CD4-positive, alpha-beta memory T cell (primary cell): ENCODE data around the gene FAM90A1. TPM values are rescaled to one million over a fixed set of nuclear protein-coding genes. Genes with fewer than 3 reads are reported as not detected.
A peak's percentile ranks its signal among the peaks of the same experiment; 100 is the strongest.
"Not testable (repeated sequence)": the region's sequence is repeated elsewhere in the genome, so short reads cannot be mapped to it uniquely, and the experiment has no call there.

Experiments
- CTCF ChIA-PET: fragments of 350-600 bp; sonication (Branson Sonifier 250); formaldehyde crosslinking; loops from one replicate; lab custom pipeline; 2021; ENCODE audit warnings: inconsistent platforms; ENCODE audit not compliant: partially characterized antibody; lab: Charles Lee
- POLR2A ChIA-PET: fragments of 350-600 bp; sonication (Branson Sonifier 250); formaldehyde crosslinking; loops from one replicate; lab custom pipeline; 2021; ENCODE audit not compliant: partially characterized antibody; lab: Charles Lee
- DNase-seq, 5 donors: peaks; one replicate each; pipeline versions ENCODE4 v3.0.0 to v3.0.0-alpha.2; 2020 to 2022; ENCODE audit warnings: mixed read lengths in 1 of 5
- H3K27ac ChIP-seq: one replicate; pipeline ENCODE4 v1.7.0; 2013; ENCODE audit warnings: low read depth, low read length
- H3K27me3 ChIP-seq: 2 replicates; pipeline ENCODE4 v1.7.0; 2013; ENCODE audit warnings: mild to moderate bottlenecking, low read length, moderate library complexity; ENCODE audit not compliant: insufficient read depth
- H3K36me3 ChIP-seq: 2 replicates; pipeline ENCODE4 v1.7.0; 2013; ENCODE audit warnings: mild to moderate bottlenecking, low read length, moderate library complexity; ENCODE audit not compliant: insufficient read depth
- H3K4me1 ChIP-seq: 2 replicates; pipeline ENCODE4 v1.7.0; 2013; ENCODE audit warnings: mild to moderate bottlenecking, low read length, moderate library complexity; ENCODE audit not compliant: insufficient read depth
- H3K4me3 ChIP-seq, 2 donors: one replicate each; pipeline ENCODE4 v1.7.0; 2013; ENCODE audit warnings: low read length in 2 of 2, mild to moderate bottlenecking in 1 of 2
- H3K9me3 ChIP-seq, 2 donors: one replicate each; pipeline ENCODE4 v1.7.0; 2013; ENCODE audit warnings: low read length in 2 of 2, control low read depth in 1 of 2; ENCODE audit not compliant: control insufficient read depth in 1 of 2
- H3K27ac Mint-ChIP-seq, 7 donors: one replicate each; pipeline ENCODE4 v1.8.0; 2020 to 2021; ENCODE audit warnings: mixed read lengths in 7 of 7, mild to moderate bottlenecking in 6 of 7, inconsistent platforms in 3 of 7, moderate library complexity in 3 of 7
- H3K27me3 Mint-ChIP-seq, 2 donors: one replicate each; pipeline ENCODE4 v1.8.0; 2020 to 2021; ENCODE audit warnings: mixed read lengths in 2 of 2
- H3K36me3 Mint-ChIP-seq, 2 donors: one replicate each; pipeline ENCODE4 v1.8.0; 2020 to 2021; ENCODE audit warnings: mixed read lengths in 2 of 2, inconsistent platforms in 1 of 2, mild to moderate bottlenecking in 1 of 2
- H3K4me1 Mint-ChIP-seq, 4 donors: one replicate each; pipeline ENCODE4 v1.8.0; 2020 to 2021; ENCODE audit warnings: mixed read lengths in 4 of 4, mild to moderate bottlenecking in 1 of 4
- H3K4me3 Mint-ChIP-seq, 8 donors: one replicate each; pipeline ENCODE4 v1.8.0; 2020 to 2021; ENCODE audit warnings: mixed read lengths in 8 of 8, mild to moderate bottlenecking in 7 of 8, moderate library complexity in 6 of 8, inconsistent platforms in 3 of 8
- H3K9me3 Mint-ChIP-seq, 8 donors: one replicate each; pipeline ENCODE4 v1.8.0; 2020 to 2021; ENCODE audit warnings: mixed read lengths in 8 of 8, mild to moderate bottlenecking in 5 of 8, inconsistent platforms in 3 of 8, moderate library complexity in 1 of 8
- intact Hi-C: fragments of 100-400 bp; cut with micrococcal nuclease; formaldehyde crosslinking; loops from one replicate; pipeline ENCODE4 v1.15.1; 2023
- polyA plus RNA-seq, 2 donors: library from polyadenylated mRNA; unstranded; fragments of 300-500 nt; fragmentation: Illumina TruSeq; gene quantifications; one replicate each; pipeline ENCODE4 v1.2.3, GENCODE V29; 2021
- total RNA-seq, 2 experiments: library from RNA; stranded (reverse); gene quantifications; one replicate each; pipeline ENCODE4 v1.2.3, GENCODE V29; 2021

Gene FAM90A1
- total and polyA plus RNA-seq, 4 experiments from 2014 or later, result 0.10 TPM; not detected in 3

DNA sequence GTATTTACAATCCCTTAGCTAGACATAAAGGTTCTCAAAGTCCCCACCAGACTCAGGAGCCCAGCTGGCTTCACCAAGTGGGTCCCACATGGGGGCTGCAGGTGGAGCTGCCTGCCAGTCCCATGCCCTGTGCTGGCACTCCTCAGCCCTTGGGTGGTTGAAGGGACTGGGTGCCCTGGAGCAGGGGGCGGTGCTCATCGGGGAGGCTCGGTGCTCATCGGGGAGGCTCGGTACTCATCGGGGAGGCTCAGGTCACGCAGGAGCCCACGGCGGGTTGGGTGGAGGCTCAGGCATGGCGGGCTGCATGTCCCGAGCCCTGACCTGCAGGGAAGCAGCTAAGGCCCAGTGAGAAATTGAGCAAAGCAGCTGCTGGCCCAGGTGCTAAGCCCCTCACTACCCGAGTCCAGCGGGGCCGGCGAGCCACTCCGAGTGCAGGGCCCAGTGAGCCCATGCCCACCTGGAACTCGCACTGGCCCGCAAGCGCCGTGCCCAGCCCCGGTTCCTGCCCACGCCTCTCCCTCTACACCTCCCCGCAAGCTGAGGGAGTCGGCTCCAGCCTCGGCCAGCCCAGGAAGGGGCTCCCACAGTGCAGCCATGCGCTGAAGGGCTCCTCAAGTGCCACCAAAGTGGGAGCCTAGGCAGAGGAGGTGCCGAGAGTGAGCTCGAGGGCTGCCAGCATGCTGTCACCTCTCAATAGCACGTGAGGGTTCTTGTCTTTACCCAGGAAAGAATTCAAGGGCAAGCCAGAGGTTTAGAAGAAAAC is 24.8 kb upstream of the FAM90A1 start:
- H3K27me3 Mint-ChIP-seq, result not testable (repeated sequence)

GRCh38 chr12:8251616-8252015 is 24.2 kb upstream of the FAM90A1 start:
- H3K4me1 Mint-ChIP-seq, H3K9me3 ChIP-seq, H3K36me3 Mint-ChIP-seq, H3K27ac Mint-ChIP-seq, H3K9me3 Mint-ChIP-seq, DNase-seq, POLR2A ChIA-PET, H3K27me3 Mint-ChIP-seq, H3K36me3 ChIP-seq, H3K4me3 ChIP-seq, CTCF ChIA-PET, H3K4me3 Mint-ChIP-seq, H3K27ac ChIP-seq, intact Hi-C loops, H3K4me1 ChIP-seq, H3K27me3 ChIP-seq: not testable (repeated sequence)

More for the DNA sequence above, 24.8 kb upstream of the FAM90A1 start:
- CTCF ChIA-PET, H3K27ac Mint-ChIP-seq, H3K9me3 ChIP-seq, H3K4me1 Mint-ChIP-seq, H3K9me3 Mint-ChIP-seq, H3K36me3 ChIP-seq, H3K4me3 ChIP-seq, H3K27ac ChIP-seq, H3K4me1 ChIP-seq, POLR2A ChIA-PET, H3K4me3 Mint-ChIP-seq, H3K36me3 Mint-ChIP-seq, DNase-seq, H3K27me3 ChIP-seq, intact Hi-C loops: not testable (repeated sequence)

DNA sequence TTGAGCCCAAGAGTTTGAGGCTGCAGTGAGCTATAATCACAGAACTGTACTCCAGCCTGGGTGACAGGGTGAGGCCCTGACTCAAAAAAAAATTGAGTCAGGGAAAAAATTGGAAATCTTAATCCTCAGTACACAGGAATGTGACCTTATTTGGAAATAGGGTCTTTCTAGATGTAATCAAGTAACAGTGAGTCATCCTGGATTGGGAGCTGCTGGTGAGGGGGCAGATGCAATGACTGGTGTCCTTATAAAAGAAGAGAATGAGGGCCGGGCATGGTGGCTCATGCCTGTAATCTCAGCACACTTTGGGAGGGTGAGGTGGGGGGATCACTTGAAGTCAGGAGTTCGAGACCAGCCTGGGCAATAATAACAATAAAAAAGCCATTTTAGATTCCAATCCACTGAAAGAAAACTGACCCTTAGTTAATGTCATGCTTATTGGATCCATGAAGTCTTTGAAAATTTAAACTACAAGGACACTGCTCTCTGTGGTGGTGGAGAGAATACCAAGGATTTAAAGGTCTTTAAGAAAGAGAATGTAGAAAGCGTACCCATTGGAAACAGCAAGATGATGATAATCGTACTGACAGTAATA is 19.6 kb upstream of the FAM90A1 start:
- H3K9me3 Mint-ChIP-seq, H3K27me3 Mint-ChIP-seq, H3K36me3 ChIP-seq, H3K27ac ChIP-seq, H3K36me3 Mint-ChIP-seq, H3K4me3 Mint-ChIP-seq, POLR2A ChIA-PET, DNase-seq, H3K4me1 ChIP-seq, H3K27me3 ChIP-seq, H3K27ac Mint-ChIP-seq, H3K9me3 ChIP-seq, H3K4me3 ChIP-seq: not testable (repeated sequence)
- CTCF ChIA-PET, result interaction anchor here (1.7 kb wide), 1 partner anchor 9 kb away, joined by 7 read pairs; no protein-coding TSS in a partner anchor
- peaks cover 3 to 16% (median 5%) of the 10 kb centered on the region in 4 donors for H3K4me1 Mint-ChIP-seq
- intact Hi-C loops, result loop anchor here (10.0 kb wide), 1 partner anchor 1968 kb away; the partner anchor contains the start of gene GABARAPL1

DNA sequence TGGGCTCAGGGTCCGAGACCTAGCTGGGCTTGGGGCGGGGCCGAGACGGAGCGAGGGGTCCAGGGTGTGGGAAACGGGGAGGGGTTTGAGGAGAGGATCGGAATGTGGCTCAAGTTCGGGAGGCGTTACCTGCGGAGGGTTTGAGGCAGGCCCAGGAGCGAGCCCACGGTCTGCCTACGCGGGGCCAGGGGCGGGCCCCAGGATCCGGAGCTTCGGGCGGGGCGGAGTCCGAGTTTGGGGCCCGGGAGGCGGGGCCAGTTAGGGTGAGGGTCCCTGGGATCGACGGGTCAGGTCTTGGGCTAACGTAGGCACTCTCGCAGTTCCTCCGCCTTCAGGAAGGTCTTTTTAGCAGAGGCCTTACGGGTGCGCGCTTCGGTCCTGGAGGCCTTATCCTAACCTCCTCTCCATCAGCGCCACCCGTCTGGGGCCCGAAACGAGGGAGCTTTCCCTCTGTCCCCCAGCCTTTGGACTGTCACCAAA is 16.3 kb upstream of the FAM90A1 start:
- peak overlapping the region; percentile 11 to 63 for H3K4me3 ChIP-seq
- CTCF ChIA-PET, result interaction anchor here (0.7 kb wide), 2 partner anchors 12 to 165 kb away, joined by 3 read pairs; no protein-coding TSS in a partner anchor
- Mint-ChIP-seq H3K4me3 (peak overlapping the region; percentile 94 to 100 (median 98)), H3K27ac (peak overlapping the region; percentile 96 to 99 (median 99)), H3K4me1 (peaks cover 3 to 26% (median 7%) of the 10 kb centered on the region in 4 donors)
- POLR2A ChIA-PET, result interaction anchor here (0.7 to 1.6 kb wide), 4 partner anchors 198 to 284 kb away, joined by 3 to 7 read pairs (median 3); no protein-coding TSS in a partner anchor
- not testable (repeated sequence) for H3K27me3 Mint-ChIP-seq, DNase-seq, H3K36me3 ChIP-seq, H3K4me1 ChIP-seq, H3K9me3 Mint-ChIP-seq, H3K9me3 ChIP-seq, H3K36me3 Mint-ChIP-seq, H3K27me3 ChIP-seq
- intact Hi-C loops, result loop anchor here (1.0 to 10.0 kb wide), 3 partner anchors 161 to 1971 kb away; partner anchors contain the start of genes GABARAPL1 and NECAP1
- peak overlapping the region; percentile 71 for H3K27ac ChIP-seq

DNA sequence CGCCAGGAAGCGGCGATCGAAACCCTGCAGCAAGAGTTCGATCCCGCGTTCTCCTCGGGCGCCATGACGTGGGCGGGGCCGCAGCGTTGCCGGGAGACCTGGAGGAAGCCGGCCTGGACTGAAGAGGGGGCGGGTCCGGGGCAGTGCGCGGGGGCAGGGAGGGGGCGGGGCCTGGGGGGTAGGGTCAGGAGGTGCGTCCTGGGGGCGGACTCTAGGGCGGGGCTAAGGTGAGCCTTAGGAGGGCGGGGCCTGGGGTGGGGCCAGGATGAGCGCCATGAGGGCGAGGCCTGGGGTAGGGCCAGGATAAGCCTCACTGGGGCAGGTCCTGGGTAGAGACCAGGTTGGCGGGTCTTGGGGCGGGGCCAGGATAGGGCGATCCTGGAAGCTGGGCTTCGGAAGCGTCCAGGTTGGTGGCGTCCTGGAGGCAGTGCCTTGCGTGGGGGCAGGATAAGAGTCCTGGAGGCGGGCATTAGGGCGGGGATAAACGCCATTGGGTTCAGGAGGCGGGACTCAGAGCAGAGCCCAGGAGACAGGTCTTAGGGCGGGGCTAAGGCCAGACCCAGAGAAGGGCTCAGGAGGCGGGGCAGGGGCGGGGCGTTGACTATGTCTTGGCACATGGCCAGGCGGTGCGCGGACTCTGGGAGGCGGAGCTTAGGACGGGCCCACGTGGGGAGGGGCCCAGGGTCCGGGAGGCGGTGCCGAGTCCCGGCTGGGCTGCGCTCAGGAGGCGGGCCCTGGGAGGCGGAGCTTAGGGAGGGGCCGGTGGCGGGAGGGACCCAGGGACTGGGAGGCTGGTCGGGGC is 15.7 kb upstream of the FAM90A1 start:
- H3K4me1 ChIP-seq, H3K36me3 Mint-ChIP-seq, H3K9me3 ChIP-seq, H3K36me3 ChIP-seq, H3K27me3 ChIP-seq, H3K27me3 Mint-ChIP-seq, H3K9me3 Mint-ChIP-seq: not testable (repeated sequence)
- ChIA-PET CTCF (interaction anchor here (0.7 kb wide), 2 partner anchors 12 to 165 kb away, joined by 3 read pairs; no protein-coding TSS in a partner anchor), POLR2A (interaction anchor here (0.7 to 1.6 kb wide), 4 partner anchors 198 to 283 kb away, joined by 3 to 7 read pairs (median 3); no protein-coding TSS in a partner anchor)
- Histone ChIP-seq H3K27ac (peak overlapping the region; percentile 71), H3K4me3 (peak overlapping the region in 1 of 2 donors; percentile 63)
- H3K4me3 Mint-ChIP-seq, result peak overlapping the region; percentile 94 to 100 (median 98)
- DNase-seq, result peak; percentile 98 to 100 (median 100)
- peak overlapping the region; percentile 96 to 99 (median 99) for H3K27ac Mint-ChIP-seq
- intact Hi-C loops, result loop anchor here (1.0 to 10.0 kb wide), 3 partner anchors 161 to 1972 kb away; partner anchors contain the start of genes GABARAPL1 and NECAP1
- H3K4me1 Mint-ChIP-seq, result peaks cover 3 to 26% (median 7%) of the 10 kb centered on the region in 4 donors

- H3K9me3 ChIP-seq, H3K36me3 Mint-ChIP-seq, H3K9me3 Mint-ChIP-seq, H3K4me1 ChIP-seq, CTCF ChIA-PET, H3K27me3 Mint-ChIP-seq, H3K36me3 ChIP-seq, H3K27me3 ChIP-seq: not testable (repeated sequence)
- POLR2A ChIA-PET, result interaction anchor here (1.2 to 1.6 kb wide), 3 partner anchors 197 to 216 kb away, joined by 3 to 7 read pairs (median 3); no protein-coding TSS in a partner anchor
- H3K4me1 Mint-ChIP-seq, result peaks cover 3 to 27% (median 7%) of the 10 kb centered on the region in 4 donors
- peak in 1 of 5 donors; percentile 44 for DNase-seq
- peak overlapping the region; percentile 94 to 100 (median 98) for H3K4me3 Mint-ChIP-seq
- H3K27ac Mint-ChIP-seq, result peak overlapping the region; percentile 32 to 96 (median 79)
- intact Hi-C loops, result loop anchor here (2.0 to 10.0 kb wide), 2 partner anchors 216 to 1972 kb away; partner anchors contain the start of gene GABARAPL1
- H3K27ac ChIP-seq, result peak overlapping the region; percentile 47
- peak overlapping the region; percentile 42 to 54 for H3K4me3 ChIP-seq
Measured at GRCh38 chr12:8242622-8242879, 15.1 kb upstream of the FAM90A1 start.
